GM13976 (cell line): ENCODE results near the gene TNFAIP8.

Source experiments
- DNase-seq: peaks from one replicate; pipeline ENCODE4 v3.0.0; 2012; ENCODE audit warnings: low spot score
- CTCF ChIP-seq: IDR thresholded peaks from 2 replicates; pipeline ENCODE4 v1.5.1; 2012; ENCODE audit warnings: borderline replicate concordance, mild to moderate bottlenecking; ENCODE audit not compliant: insufficient read depth; ENCODE audit errors: extremely low read depth, missing control alignments, control extremely low read depth
- in situ Hi-C: fragments of 300-500 bp; cut with MboI; formaldehyde crosslinking; loops from one replicate; pipeline ENCODE4 v1.12.0; 2022; ENCODE audit warnings: low sequenced_read_pairs, mixed read lengths, inconsistent platforms; ENCODE audit not compliant: unreplicated experiment

The TNFAIP8 gene

GRCh38 chr5:119332978-119333401 is 22.8 kb upstream of the TNFAIP8 start:
- no peak for TF ChIP-seq CTCF
- no peak for DNase-seq
- in situ Hi-C loops: no loop called here

DNA sequence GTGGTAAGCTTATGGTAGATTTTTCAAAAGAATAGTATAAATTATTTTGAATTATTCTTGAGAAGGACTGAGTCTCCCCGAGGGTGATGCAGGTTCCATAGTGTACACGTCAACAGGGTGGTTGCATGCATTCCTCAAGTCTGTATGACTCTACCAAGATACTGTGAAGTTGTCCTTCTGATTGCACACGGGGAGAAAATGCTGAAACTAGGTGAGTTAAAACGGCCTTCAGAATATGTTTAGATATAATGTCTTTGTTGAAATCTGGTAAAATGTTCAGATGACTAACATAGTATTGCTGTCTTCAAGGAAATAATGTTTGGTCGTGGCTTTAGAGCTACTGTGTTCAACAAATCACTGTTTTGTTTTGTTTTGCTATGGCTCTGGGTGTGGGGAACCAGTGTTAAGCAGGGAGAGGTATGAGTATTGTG is 22.4 kb upstream of the TNFAIP8 start:
- in situ Hi-C loops: no loop called here
- no peak for DNase-seq
- no peak for TF ChIP-seq CTCF

DNA sequence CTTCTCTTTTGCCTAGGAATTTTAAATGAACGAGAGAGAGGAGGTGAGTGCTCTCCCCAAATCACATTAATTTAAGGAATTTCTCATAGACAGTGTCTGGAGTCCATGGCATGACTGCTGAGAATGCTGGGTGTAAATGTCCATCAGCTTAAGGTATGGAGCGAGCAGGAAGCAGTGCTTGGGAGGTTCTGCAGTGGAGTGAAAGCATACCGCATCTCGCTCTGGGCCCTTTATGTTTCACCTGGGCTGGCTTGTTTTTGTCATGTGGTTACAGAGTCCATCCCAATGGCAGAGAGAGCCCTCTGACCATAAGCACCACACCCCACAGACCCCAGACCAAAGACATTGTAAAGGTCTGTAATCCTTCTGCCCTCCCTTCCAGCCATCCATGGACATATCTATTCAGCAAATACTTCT is 20.6 kb upstream of the TNFAIP8 start:
- no peak for TF ChIP-seq CTCF
- DNase-seq: no peak
- in situ Hi-C loops: no loop called here

- DNase-seq: no peak
- in situ Hi-C loops: no loop called here
- no peak for TF ChIP-seq CTCF
Measured at GRCh38 chr5:119336262-119336661, 19.6 kb upstream of the TNFAIP8 start.

- no peak for TF ChIP-seq CTCF
- in situ Hi-C loops: no loop called here
- DNase-seq: no peak
Measured at GRCh38 chr5:119336845-119337580, 18.8 kb upstream of the TNFAIP8 start.

DNA sequence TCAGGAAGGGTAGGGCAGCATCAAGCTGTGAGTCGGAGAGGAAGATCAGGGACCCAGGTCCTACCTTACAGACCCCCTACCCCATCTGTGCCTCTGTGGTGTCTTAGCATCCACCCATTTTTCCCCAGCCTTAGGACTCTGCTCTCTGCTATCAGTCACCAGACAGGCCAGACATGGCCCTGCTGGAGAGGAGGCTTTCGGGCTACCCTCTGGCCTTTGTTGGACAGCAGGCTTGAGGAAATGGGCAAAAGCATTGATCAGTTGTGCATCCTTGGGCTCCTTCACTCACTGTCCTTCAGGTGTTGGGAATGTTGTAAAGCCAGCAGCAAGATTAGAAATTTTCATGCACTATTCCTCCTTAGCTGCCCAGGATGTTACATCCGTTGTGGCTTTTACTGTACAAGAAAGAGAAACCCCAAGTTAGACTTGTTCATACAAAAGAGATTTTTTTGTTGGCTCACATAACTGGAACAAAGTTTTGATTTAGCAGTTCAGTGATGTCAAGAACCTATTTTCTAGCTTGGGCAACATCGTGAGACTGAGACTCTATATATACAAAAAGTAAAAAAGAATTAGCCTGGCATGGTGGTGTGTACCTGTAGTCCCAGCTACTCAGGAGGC is 17.4 kb upstream of the TNFAIP8 start:
- DNase-seq: no peak
- no peak for TF ChIP-seq CTCF
- in situ Hi-C loops: no loop called here
